Stimulated activated CD4-positive, alpha-beta T cell treated with anti-CD3 and anti-CD28 coated beads, Interleukin-2, amount 100 ng/mL, for 24 hours (primary cell): ENCODE results near the gene VAX1.
A peak's percentile ranks its signal among the peaks of the same experiment; 100 is the strongest.
"Not testable (repeated sequence)": the region's sequence is repeated elsewhere in the genome, so short reads cannot be mapped to it uniquely, and the experiment has no call there.

Experiments used
- DNase-seq, 2 donors: peaks; one replicate each; pipeline ENCODE4 v3.0.0-alpha.2; 2020

Gene VAX1

GRCh38 chr10:117137911-117138642 is at the start of gene VAX1:
Gene VAX1, minus strand, starts transcription at chr10:117138270. Its CDS starts 214 bp downstream, at chr10:117138056.
- no peak for DNase-seq

GRCh38 chr10:117186832-117187615 is 49.0 kb upstream of the VAX1 start:
- no peak for DNase-seq

DNA sequence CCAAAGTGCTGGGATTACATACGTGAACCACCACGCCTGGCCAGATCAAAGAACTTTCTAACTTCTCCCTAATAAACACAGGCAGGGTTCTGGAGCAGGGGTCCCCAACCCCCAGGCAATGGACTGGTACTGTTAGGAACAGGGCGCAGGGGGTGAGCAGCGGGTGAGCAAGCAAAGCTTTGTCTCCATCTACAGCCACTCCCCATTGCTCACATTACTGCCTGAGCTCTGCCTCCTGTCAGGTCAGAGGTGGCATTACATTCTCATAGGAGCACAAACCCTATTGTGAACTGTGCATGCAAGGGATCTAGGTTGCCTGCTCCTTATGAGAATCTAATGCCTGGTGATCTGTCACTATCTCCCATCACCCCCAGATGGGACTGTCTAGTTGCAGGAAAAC is 47.7 kb upstream of the VAX1 start:
- DNase-seq: not testable (repeated sequence)

GRCh38 chr10:117184821-117185220 is 46.8 kb upstream of the VAX1 start:
- no peak for DNase-seq

DNA sequence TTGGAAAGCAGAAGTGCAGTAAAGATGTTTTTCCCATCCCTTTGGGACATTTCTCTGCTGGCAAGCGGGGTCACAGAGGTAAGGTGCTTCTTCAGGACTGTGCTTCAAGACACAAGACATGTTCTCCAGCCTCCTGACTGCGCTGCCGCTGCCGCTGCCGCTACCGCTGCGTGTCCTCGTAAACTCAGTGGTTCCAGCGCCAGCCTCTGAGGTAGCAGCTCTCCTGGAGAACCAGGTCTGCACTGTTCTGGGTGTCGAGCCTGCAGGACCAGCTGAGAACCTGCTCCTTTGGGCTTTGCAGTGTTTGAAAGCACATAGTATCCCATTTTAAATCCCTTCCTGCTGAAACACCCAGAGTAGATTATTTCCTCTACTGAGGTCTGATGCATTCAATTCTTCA is 46.2 kb upstream of the VAX1 start:
- no peak for DNase-seq

DNA sequence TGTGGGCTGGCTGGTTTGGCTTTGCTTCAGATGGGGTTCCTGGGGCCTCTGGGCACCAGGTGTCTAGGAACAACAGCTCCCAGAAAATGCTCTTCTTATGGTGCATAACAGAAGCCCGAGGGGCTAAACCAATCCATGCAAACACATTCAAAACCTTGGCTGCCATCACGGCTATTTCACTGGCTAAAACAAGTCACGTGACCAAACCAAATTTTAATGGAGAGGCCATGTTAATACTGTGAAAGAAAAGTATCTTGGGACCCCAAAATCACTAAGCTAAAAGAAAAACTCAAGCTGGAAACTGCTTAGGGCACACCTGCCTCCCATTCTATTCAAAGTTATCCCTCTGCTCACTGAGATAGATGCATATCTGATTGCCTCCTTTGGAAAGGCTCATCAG is 40.1 kb upstream of the VAX1 start:
- DNase-seq: no peak

- DNase-seq: peak; percentile 87
These were observed 37.9 kb upstream of the VAX1 start for GRCh38 chr10:117175901-117176534.

DNA sequence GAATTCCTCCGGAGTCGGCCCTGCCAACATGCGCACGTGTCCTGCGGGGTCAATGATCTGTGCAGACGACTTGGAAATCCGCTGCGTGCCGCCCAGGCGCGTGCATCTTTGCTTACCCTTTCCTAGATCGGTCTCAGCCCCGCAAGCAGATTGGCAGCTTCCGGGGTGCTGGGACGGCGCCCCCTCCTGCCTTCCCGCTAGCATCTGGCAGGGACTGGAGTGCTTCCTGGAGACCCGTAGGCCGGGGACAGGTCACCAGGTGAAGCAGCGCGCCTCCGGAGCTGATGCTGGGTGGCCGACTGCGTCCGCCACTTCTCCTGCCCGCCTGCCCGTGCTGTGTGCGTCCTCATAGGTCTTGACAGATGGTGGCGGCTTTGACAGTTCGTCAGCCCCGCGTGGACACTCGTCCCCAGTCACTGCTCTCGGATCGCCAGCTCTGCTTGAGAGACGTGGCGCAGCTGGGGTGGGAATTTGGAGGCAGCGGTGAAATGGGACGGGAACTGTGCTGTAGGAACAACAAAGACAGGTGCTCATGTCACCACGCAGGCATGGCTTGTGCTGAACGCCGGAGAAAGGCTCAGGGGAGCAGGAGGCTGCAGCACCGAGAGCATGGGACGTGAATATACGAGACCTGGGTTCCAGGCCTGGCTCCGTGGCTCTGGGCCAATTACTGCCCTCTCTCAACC is 37.3 kb upstream of the VAX1 start:
- no peak for DNase-seq

- DNase-seq: peak; percentile 88 to 90
These were observed 36.6 kb upstream of the VAX1 start for GRCh38 chr10:117174439-117175214.

DNA sequence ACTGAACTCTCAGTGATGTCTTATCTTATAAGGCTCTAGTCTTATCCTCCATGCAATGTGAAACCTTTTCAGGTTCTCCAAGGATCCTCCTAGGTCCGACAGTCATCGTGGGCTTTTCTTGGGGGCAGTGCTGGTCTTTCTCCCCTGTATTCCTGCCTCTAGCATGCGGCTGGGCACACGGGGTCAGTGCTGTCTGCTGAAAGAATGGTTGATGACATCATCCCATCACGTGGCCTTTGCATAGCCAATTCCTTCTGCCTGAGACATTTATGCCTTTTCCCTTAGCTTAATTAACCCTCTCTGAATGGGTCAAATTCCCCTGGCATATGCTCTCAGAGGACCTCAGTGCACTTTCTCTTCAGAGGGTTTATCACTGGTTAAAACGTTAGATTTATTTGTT is 32.2 kb upstream of the VAX1 start:
- DNase-seq: no peak

GRCh38 chr10:117169480-117169879 is 31.4 kb upstream of the VAX1 start:
- DNase-seq: no peak

- DNase-seq: no peak
These were observed 30.7 kb upstream of the VAX1 start for GRCh38 chr10:117168729-117169128.

DNA sequence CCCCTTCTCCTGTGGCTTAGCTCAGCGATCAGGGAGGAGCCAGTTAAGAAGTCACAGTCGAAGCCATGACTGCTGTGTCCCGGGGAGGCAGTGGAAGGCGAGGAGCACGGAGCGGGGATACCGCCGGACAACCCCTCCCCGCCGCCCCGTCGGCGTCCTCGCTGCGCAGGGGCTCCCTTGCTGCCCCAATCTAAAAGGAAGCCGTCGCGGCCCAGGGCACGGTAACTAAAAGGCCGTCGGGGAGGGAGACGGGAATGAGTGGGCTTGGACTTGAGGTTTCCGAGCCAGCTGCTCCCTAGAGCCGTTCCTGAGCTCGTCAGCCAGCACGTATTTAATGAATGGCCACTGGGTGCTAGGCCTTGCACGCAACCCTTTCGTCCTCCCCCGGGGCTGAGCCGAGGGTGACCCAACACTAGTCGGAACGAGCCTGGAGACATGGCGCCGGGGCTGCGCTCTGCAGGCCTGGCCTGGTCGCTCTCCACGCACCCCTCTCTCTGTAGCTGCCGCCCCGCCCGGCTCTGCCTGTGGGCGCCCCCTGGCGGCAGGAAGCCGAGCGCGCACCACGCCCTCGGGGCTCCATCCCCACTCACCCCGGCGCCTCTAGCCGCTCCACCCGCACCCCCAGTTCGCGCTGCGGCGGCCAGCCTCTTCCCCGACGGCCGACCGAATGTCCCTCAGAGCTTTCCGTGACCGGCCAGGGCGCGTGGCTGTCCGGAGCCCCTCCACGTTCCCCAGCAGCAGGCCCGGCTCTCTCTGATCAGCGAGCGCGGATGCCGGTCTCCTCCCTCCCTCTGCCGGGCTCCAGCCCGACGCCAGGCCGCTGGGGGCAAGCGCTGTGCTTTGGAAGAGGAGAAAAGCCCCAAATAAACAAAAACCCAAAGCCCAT is 30.0 kb upstream of the VAX1 start:
- peak; percentile 71 to 80 for DNase-seq

- DNase-seq: no peak
These were observed 29.3 kb upstream of the VAX1 start for GRCh38 chr10:117167346-117167788.

DNA sequence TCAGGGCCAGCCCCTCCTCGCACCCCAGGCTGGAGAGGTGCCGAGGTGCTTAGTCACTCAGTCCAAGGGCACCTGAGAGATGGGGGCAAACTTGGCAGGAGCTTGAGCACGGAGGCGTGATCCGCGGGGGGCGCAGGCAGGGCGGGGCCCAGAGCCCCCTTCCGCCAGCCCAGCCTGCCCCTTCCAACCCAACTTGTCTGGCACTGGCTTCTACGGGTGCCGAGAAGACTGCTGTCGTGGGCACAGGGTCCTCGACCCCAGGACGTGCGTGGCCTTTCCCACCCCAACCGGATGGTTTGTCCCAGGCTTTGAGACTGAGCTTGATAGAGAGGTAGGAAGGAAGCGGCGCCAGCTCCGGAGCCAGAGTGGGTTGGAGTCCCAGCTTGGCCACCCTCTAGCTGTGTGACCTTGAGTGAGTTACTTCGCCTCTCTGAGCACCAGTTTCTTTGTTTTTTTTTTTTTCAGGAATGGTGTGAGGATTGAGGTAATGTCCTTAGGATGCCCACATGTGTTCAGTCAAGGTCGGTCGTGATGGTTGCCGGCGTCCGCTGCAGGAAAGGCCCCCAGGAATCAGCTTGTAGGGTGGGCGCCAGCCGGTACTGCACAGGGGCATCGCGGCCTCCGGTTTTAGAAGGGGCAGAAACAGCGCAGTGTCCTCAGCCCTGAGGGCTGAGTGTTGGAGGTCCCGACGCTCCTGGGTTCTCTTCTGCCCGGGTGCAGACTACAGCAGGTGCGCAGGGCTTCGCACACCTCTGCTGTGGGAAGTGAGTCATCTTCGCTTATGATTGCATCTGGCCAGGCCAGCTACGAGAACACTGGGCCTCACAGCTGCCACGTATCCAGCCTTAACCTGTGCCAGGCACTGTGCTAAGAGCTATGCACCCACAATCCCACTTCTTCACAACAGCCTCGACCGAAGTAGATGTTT is 28.6 kb upstream of the VAX1 start:
- DNase-seq: peak in 1 of 2 donors; percentile 17

- DNase-seq: peak in 1 of 2 donors; percentile 45
These were observed 27.7 kb upstream of the VAX1 start for GRCh38 chr10:117165538-117166417.

DNA sequence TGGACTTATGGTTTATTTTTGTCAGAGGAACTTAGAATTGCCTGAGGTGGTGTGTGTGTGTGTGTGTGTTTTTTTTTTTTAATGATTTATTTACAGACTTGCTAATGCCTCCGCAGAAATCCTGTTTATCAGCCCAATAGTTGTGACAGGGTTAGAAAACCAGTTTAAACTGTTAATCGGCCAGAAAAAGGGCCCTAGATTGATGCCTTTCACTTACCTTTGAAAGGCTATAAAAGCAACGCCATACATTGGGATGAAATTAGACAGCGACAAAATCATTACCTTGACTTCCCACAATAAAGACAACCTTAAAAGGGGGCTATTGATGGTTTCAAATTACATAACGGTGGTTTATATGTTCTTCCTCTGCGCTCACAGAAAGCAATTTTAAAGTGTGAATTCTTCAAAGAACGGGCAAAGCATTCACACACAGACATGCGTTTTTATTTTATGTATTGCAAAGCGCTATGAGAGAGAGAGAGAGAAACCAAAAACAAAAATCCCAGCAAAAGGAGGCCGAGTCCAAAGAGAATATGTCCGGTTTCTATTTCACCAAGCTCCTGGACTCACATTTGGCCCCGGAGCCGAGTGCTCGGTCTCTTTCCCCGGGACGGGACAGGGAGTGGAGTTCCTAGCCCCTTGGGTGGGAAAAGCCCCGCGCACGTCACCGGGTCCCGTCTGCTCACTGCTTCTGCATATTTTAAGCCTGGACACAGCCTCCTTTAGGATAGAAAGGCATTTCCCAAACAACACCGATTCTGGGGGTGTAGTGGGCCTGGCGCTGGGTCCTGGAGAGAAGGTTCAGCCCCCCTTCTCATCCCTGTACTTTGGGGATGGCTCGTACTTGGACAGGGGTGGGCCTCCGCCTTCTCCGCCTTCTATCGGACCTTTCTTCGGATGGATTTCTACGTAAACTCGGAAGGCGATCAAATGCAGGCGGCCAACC is 26.8 kb upstream of the VAX1 start:
- DNase-seq: no peak
